Effector CD8-positive, alpha-beta T cell (primary cell): Measurements from ENCODE around the gene TTC23L.
"Not testable (repeated sequence)": the region's sequence is repeated elsewhere in the genome, so short reads cannot be mapped to it uniquely, and the experiment has no call there.

Experiments used
- DNase-seq: peaks from one replicate; lab custom pipeline; 2025; lab: John Stamatoyannopoulos, UW

The TTC23L gene

DNA sequence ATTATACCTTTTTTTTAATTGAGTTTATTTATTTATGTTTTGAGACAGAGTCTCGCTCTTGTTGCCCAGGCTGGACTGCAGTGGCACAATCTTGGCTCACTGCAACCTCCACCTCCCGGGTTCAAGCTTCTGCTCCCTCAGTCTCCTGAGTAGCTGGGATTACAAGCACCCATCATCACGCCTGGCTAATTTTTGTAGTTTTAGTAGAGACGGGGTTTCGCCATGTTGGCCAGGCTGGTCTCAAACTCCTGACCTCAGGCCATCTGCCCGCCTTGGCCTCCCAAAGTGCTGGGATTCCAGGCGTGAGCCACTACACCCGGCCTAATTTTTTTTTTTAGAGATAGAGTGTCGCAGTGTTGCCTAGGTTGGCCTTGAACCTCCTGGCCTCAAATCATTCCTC lies 84.3 kb downstream of the TTC23L start:
- DNase-seq: not testable (repeated sequence)

DNA sequence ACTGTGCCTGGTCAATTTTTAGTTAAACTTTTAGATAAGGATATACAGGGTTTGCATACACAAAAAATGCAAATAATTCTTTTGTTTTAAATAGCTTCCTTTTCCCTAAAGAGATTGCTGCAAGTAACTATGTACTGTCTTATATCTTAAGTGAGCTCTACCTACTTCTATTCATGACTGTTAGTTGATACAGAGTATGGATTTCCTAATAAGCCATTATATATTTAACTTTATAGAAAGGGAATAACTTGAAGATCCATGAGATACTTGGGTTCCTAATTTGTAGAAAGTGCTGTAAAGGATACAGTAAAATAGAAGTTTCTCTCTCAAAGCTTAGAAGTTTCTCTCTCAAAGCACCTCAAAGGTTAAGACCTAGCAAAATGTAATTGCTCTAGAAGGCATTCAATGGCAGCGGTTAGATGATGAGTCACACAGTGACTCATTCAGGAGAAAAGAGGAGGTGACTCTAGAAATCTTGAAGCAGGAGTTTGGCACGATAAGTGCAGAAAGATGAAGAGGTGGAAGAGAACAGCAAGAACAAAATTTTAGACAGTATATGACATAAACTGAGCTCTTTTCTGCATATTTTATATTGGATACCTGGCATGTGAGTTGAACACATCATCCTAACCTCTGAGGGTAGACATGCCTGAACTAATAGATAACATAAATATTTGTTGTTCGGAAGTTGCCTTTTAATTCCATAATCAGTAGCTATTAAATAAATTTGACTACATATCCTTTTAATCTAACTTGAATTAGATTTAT lies 84.9 kb downstream of the TTC23L start:
- DNase-seq: no peak

GRCh38 chr5:34924462-34924765 lies 85.5 kb downstream of the TTC23L start:
- DNase-seq: no peak

DNA sequence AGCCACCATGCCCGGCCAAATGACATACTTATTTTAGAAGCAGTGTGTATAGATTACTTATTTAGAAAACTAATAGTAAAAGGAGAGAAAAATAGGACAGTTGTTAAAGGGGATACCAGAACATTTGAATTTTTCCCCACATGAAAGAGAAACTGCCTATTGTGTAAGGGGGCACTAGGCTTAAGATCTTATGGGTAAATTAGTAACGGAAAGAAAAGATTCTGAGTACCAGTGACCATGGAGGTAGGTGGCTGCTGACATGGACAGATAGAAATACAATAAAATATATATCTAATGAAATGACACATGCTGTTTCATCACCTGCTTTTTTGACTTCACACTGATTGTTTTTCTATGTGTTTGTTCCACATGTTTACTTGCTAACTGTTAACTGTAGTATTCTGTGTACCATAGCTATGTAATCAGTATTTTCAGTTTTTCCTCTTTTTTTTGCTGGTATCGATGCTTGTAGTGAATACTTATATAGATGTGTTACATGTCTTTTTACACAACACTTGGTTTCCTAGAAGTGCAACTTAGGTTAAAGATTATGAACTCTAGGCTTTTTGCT lies 87.4 kb downstream of the TTC23L start:
- DNase-seq: no peak

DNA sequence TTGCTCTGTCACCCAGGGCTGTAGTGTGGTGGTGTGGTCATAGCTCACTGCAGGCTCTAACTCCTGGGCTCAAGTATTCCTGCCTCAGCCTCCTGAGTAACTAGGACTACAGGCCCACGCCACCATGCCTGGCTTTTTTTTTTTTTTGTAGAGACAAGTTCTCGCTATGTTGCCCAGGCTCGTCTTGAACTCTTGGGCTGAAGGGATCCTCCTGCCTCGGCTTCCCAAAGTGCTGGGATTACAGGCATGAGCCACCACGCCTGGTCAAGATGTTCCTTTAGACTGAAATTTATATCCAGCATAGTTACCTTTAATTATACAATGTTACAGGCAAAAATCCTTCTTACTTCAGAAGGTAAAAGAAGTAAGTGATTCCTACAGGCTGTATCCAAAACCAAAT lies 88.8 kb downstream of the TTC23L start:
- DNase-seq: no peak

- DNase-seq: no peak
Observed at GRCh38 chr5:34928267-34928666, 89.3 kb downstream of the TTC23L start.

DNA sequence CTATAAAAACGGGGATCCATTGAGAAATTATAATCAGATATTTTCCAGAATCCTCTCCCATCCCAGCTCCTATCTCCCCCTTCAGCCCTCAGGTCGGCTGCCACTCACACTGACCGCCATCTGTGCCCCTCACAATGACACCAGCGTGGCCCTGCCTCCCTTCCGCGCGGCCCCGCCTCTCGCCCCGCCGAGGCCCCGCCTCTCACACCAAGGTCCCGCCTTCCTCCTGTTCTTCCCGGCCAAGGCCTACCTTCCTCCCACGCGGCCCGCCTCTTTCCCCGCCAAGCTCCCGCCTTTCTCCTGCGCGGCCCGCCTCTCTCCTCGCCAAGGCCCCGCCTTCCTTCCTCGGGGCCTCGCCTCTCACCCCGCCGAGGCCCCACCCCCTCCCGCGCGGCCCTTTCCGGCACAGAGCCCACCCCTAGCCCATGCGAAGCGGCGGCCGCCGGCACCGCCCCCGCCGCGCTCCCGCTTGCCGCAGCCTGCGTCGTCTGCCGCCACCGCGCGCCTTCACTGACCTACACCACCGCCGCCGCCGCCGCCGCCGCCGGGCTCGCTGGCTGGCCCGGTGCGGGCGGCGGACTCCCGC lies 90.3 kb downstream of the TTC23L start, which contains the start of gene DNAJC21:
Gene DNAJC21 (plus strand): TSS at position 426 of the 586 bp plus-strand sequence. CDS start 261 bp downstream, outside the sequence.
- DNase-seq: peak; percentile 94

GRCh38 chr5:34929720-34930461 lies 90.9 kb downstream of the TTC23L start:
- peak; percentile 64 for DNase-seq

DNA sequence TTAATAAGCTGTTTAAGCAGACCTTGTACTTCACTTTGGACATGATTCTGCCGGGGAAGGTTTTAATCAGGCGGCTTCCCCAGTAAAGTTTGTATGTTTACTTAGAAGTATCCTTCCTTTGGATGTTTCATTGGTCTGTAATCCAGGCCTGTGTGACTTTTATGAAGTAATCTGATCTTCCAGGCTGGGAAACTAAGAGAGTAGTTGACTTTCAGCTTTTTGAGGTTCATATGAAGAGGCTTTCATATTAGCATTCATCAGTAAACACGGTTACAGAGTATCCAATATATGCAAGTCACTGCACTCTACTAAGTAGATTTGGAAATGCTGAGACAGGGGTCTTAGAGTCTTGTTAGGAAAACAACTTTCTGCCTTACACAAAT lies 91.5 kb downstream of the TTC23L start:
- DNase-seq: no peak

- DNase-seq: no peak
Observed at GRCh38 chr5:34930870-34931269, 91.9 kb downstream of the TTC23L start.

- no peak for DNase-seq
Observed at GRCh38 chr5:34932947-34933346, 94.0 kb downstream of the TTC23L start.

GRCh38 chr5:34941936-34942335 lies 103.0 kb downstream of the TTC23L start:
- DNase-seq: no peak

- DNase-seq: no peak
Observed at GRCh38 chr5:34944044-34944443, 105.1 kb downstream of the TTC23L start.

- DNase-seq: no peak
Observed at GRCh38 chr5:34944460-34945047, 105.6 kb downstream of the TTC23L start.
